ENCODE measurements around the gene NEURL1B. TPM values are rescaled to one million over a fixed set of nuclear protein-coding genes. Genes with fewer than 3 reads are reported as not detected.

NEURL1B gene
- total RNA-seq, 1 donor from 2014 or later = 9.8 TPM

DNA sequence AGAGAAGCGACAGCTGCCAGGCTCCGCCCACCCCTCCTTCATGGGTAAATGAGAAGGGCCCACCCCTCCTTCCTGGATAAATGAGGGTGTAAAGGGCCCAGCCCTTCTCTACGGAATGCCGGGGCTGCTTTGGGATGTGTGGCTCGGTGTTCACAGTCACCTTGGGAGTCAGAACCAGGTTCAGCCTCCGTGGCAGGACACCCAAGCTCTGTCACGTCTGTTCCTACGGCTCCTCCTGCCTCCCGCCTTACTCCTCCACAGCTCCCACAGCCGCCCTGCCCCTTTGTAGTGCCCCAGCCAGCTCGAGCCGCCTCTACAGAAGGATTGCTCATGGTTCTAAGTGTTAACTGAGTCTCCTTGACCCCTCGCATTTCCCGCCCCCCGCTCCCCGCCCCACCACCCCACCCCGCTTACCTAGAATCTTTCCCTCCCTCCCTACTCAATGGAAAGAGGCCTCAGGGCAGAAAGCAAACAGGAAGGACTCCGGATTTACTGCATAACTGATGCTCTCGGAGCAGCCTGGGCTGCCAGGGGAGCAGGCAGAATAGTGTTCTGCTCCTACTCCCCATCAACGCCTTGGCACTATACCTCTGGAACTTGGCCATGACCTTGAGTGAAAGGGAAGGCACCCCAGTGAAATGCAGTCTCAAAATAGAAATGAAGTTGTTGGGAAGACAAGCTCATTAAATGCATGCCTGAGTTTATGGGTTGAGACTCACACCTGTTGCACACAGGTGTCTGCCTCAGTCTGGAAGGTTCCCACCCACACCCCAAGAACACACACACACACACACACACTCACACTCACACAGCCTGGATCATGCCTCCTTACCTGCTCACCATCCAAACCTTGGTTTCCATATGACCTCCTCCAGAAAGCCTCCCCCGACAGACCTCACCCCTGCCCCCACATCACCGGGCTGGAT lies 59.6 kb downstream of the NEURL1B start:
- FAIRE-seq (no peak), DNase-seq (ENCODE audit: low read depth) (no peak)
- Histone ChIP-seq H3K27ac (ENCODE audit: low read depth, low read length) (no peak overlapping the region), H3K4me3 (ENCODE audit: insufficient read depth, low read depth, low read length) (no peak overlapping the region), H3K27me3 (ENCODE audit: insufficient read depth, low read length) (peaks cover 31% of the 10 kb centered on the region), H3K9me3 (ENCODE audit: insufficient read depth, low read depth, low read length) (no peaks in the 10 kb centered on the region), H3K36me3 (ENCODE audit: insufficient read depth, low read length) (no peaks in the 10 kb centered on the region), H4K20me1 (ENCODE audit: insufficient read depth, low read length) (no peaks in the 10 kb centered on the region), H3K4me2 (ENCODE audit: low read length) (no peak overlapping the region), H3K79me2 (ENCODE audit: insufficient read depth, low read length) (no peaks in the 10 kb centered on the region), H3K4me1 (ENCODE audit: insufficient read depth, low read length) (no peaks in the 10 kb centered on the region), H2AFZ (ENCODE audit: low read depth, low read length) (no peak overlapping the region), H3K9ac (ENCODE audit: low read length) (no peak overlapping the region)
- TF ChIP-seq, protein P1, sequence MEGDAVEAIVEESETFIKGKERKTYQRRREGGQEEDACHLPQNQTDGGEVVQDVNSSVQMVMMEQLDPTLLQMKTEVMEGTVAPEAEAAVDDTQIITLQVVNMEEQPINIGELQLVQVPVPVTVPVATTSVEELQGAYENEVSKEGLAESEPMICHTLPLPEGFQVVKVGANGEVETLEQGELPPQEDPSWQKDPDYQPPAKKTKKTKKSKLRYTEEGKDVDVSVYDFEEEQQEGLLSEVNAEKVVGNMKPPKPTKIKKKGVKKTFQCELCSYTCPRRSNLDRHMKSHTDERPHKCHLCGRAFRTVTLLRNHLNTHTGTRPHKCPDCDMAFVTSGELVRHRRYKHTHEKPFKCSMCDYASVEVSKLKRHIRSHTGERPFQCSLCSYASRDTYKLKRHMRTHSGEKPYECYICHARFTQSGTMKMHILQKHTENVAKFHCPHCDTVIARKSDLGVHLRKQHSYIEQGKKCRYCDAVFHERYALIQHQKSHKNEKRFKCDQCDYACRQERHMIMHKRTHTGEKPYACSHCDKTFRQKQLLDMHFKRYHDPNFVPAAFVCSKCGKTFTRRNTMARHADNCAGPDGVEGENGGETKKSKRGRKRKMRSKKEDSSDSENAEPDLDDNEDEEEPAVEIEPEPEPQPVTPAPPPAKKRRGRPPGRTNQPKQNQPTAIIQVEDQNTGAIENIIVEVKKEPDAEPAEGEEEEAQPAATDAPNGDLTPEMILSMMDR (IDR thresholded peaks at IDR 0.05; ENCODE audit: insufficient read depth, low read depth, low read length) = no peak
- no peak for TF ChIP-seq EZH2 (IDR thresholded peaks at IDR 0.05; ENCODE audit: insufficient read depth, low read length)
- Mint-ChIP-seq H3K27me3 (ENCODE audit: low read depth, unreplicated experiment) (peaks cover 41% of the 10 kb centered on the region), H3K4me3 (ENCODE audit: unreplicated experiment) (no peak overlapping the region), H3K4me1 (ENCODE audit: low read depth, unreplicated experiment) (peaks cover 7% of the 10 kb centered on the region), H3K9me3 (ENCODE audit: unreplicated experiment) (no peaks in the 10 kb centered on the region), H3K27ac (ENCODE audit: unreplicated experiment) (no peak overlapping the region), H3K36me3 (ENCODE audit: low read depth, unreplicated experiment) (no peaks in the 10 kb centered on the region)

DNA sequence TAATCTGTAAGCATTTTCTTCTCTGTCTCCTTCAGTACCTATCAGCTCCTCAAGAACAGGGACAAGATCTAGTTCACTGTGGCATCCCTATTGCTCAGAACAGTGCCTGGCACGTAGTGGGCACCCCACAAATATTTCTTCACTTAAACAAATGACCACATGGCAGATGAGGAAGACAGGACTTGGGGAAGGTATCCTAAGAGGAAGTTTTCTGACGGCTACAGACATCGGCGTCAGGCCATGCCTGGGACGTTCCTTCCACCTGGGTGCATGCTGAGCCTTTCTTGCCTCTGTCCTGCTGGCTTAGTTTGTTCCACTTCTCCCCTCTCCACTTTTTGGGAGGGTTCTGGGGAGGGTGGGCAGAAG lies 60.2 kb downstream of the NEURL1B start:
- Histone ChIP-seq H3K27me3 (ENCODE audit: insufficient read depth, low read length) (peaks cover 32% of the 10 kb centered on the region), H3K4me1 (ENCODE audit: insufficient read depth, low read length) (no peaks in the 10 kb centered on the region), H3K36me3 (ENCODE audit: insufficient read depth, low read length) (no peaks in the 10 kb centered on the region), H2AFZ (ENCODE audit: low read depth, low read length) (no peak overlapping the region), H3K4me2 (ENCODE audit: low read length) (no peak overlapping the region), H3K79me2 (ENCODE audit: insufficient read depth, low read length) (no peaks in the 10 kb centered on the region), H3K4me3 (ENCODE audit: insufficient read depth, low read depth, low read length) (no peak overlapping the region), H4K20me1 (ENCODE audit: insufficient read depth, low read length) (no peaks in the 10 kb centered on the region), H3K9me3 (ENCODE audit: insufficient read depth, low read depth, low read length) (no peaks in the 10 kb centered on the region), H3K9ac (ENCODE audit: low read length) (no peak overlapping the region), H3K27ac (ENCODE audit: low read depth, low read length) (no peak overlapping the region)
- Mint-ChIP-seq H3K36me3 (ENCODE audit: low read depth, unreplicated experiment) (no peaks in the 10 kb centered on the region), H3K27me3 (ENCODE audit: low read depth, unreplicated experiment) (peaks cover 44% of the 10 kb centered on the region), H3K27ac (ENCODE audit: unreplicated experiment) (peak overlapping the region; percentile 38), H3K4me3 (ENCODE audit: unreplicated experiment) (no peak overlapping the region), H3K4me1 (ENCODE audit: low read depth, unreplicated experiment) (peaks cover 6% of the 10 kb centered on the region), H3K9me3 (ENCODE audit: unreplicated experiment) (no peaks in the 10 kb centered on the region)
- TF ChIP-seq, protein P1 (IDR thresholded peaks at IDR 0.05; ENCODE audit: insufficient read depth, low read depth, low read length) = no peak
- TF ChIP-seq EZH2 (IDR thresholded peaks at IDR 0.05; ENCODE audit: insufficient read depth, low read length) = no peak
- DNase-seq (ENCODE audit: low read depth) (no peak), FAIRE-seq (no peak)

- Histone ChIP-seq H3K36me3 (ENCODE audit: insufficient read depth, low read length) (no peaks in the 10 kb centered on the region), H3K79me2 (ENCODE audit: insufficient read depth, low read length) (no peaks in the 10 kb centered on the region), H3K4me2 (ENCODE audit: low read length) (no peak overlapping the region), H3K27me3 (ENCODE audit: insufficient read depth, low read length) (peaks cover 32% of the 10 kb centered on the region), H3K4me3 (ENCODE audit: insufficient read depth, low read depth, low read length) (no peak overlapping the region), H3K9ac (ENCODE audit: low read length) (no peak overlapping the region), H3K4me1 (ENCODE audit: insufficient read depth, low read length) (no peaks in the 10 kb centered on the region), H2AFZ (ENCODE audit: low read depth, low read length) (no peak overlapping the region), H3K27ac (ENCODE audit: low read depth, low read length) (no peak overlapping the region), H3K9me3 (ENCODE audit: insufficient read depth, low read depth, low read length) (no peaks in the 10 kb centered on the region), H4K20me1 (ENCODE audit: insufficient read depth, low read length) (no peaks in the 10 kb centered on the region)
- no peak for DNase-seq (ENCODE audit: low read depth)
- no peaks in the 10 kb centered on the region for H3K36me3 Mint-ChIP-seq (ENCODE audit: low read depth, unreplicated experiment)
- no peak for FAIRE-seq
- no peak overlapping the region for H3K27ac Mint-ChIP-seq (ENCODE audit: unreplicated experiment)
- peaks cover 42% of the 10 kb centered on the region for H3K27me3 Mint-ChIP-seq (ENCODE audit: low read depth, unreplicated experiment)
- no peak overlapping the region for H3K4me3 Mint-ChIP-seq (ENCODE audit: unreplicated experiment)
- peaks cover 3% of the 10 kb centered on the region for H3K9me3 Mint-ChIP-seq (ENCODE audit: unreplicated experiment)
- TF ChIP-seq EZH2 (IDR thresholded peaks at IDR 0.05; ENCODE audit: insufficient read depth, low read length) = no peak
- TF ChIP-seq, protein P1 (IDR thresholded peaks at IDR 0.05; ENCODE audit: insufficient read depth, low read depth, low read length) = no peak
- peaks cover 9% of the 10 kb centered on the region for H3K4me1 Mint-ChIP-seq (ENCODE audit: low read depth, unreplicated experiment)
Observed at GRCh38 chr5:172703952-172704351, 62.9 kb downstream of the NEURL1B start.
